HCT116 (cell line): ENCODE data around the gene PHF19. TPM values are rescaled to one million over a fixed set of nuclear protein-coding genes. Genes with fewer than 3 reads are reported as not detected.

ENCODE experiments used
- ATAC-seq: fragments of 200-7000 bp; cut with Tn5 transposase; 2 replicates; pipeline ENCODE4 v1.9.1; 2020; ENCODE audit warnings: mild to moderate bottlenecking, moderate library complexity
- BruUV-seq: library from RNA; stranded (reverse); fragments of 400-500 nt; replicated peaks from 2 replicates; lab custom pipeline; 2021; lab: Mats Ljungman, UMichigan
- CTCF ChIA-PET: fragments of 300-600 bp; sonication (Branson Sonifier 250); formaldehyde crosslinking; loops from one replicate; lab custom pipeline; 2021; ENCODE audit warnings: antibody characterized with exemption; lab: Charles Lee
- POLR2A ChIA-PET: fragments of 300-600, 350-600 bp; sonication (Branson Sonifier 250); formaldehyde crosslinking; loops from one replicate; lab custom pipeline; 2021; ENCODE audit warnings: antibody characterized with exemption; lab: Charles Lee
- RAD21 ChIA-PET, 2 experiments: fragments of 300-600 bp; sonication (Branson Sonifier 250); formaldehyde crosslinking; loops; one replicate each; lab custom pipeline; 2023; ENCODE audit warnings: low total read pairs in 2 of 2; ENCODE audit not compliant: uncharacterized antibody in 2 of 2, unreplicated experiment in 2 of 2, low non-redundant PET in 1 of 2; lab: Charles Lee
- DNase-seq: peaks from one replicate; pipeline ENCODE4 v3.0.0-alpha.2; 2010; ENCODE audit warnings: low read depth, low spot score
- H2AFZ ChIP-seq: fragments of 200-600 bp; shearing (Covaris generic), sonication (generic); 2 replicates; pipeline ENCODE4 v1.6.1; 2017; ENCODE audit warnings: low read depth, mixed run types, mixed read lengths, antibody characterized with exemption, low read length; ENCODE audit not compliant: poor library complexity, severe bottlenecking
- H3K27ac ChIP-seq: 2 replicates; pipeline ENCODE4 v1.5.1; 2012; ENCODE audit warnings: low read depth, low read length
- H3K27me3 ChIP-seq: fragments of 200-600 bp; sonication (generic); 2 replicates; pipeline ENCODE4 v1.6.1; 2016; ENCODE audit warnings: mixed run types, low read length, mixed read lengths; ENCODE audit not compliant: insufficient read depth
- H3K36me3 ChIP-seq, 2 experiments: fragments of 200-500 bp in 1 of 2; fragments of 200-600 bp in 1 of 2; sonication (Bioruptor generic) in 1 of 2; sonication (generic) in 1 of 2; 2 replicates each; pipeline versions ENCODE4 v1.5.1 to v1.6.1; 2014 to 2016; ENCODE audit warnings: low read length in 2 of 2, inconsistent platforms in 1 of 2, mixed read lengths in 1 of 2, mixed run types in 1 of 2; ENCODE audit not compliant: insufficient read depth in 2 of 2, control insufficient read depth in 1 of 2
- H3K4me1 ChIP-seq, 2 experiments: fragments of 200-600 bp in 1 of 2; sonication (generic) in 1 of 2; 2 replicates each; pipeline versions ENCODE4 v1.5.1 to v1.6.1; 2012 to 2017; ENCODE audit warnings: low read length in 2 of 2, inconsistent platforms in 1 of 2, mild to moderate bottlenecking in 1 of 2, mixed read lengths in 1 of 2, mixed run types in 1 of 2, moderate library complexity in 1 of 2; ENCODE audit not compliant: insufficient read depth in 2 of 2, control insufficient read depth in 1 of 2
- H3K4me2 ChIP-seq: fragments of 200-600 bp; sonication (generic); 2 replicates; pipeline ENCODE4 v1.6.1; 2017; ENCODE audit warnings: mixed run types, low read length, mixed read lengths
- H3K4me3 ChIP-seq, 2 experiments: fragments of 200-600 bp in 1 of 2; sonication (generic) in 1 of 2; replicated peaks in 1 of 2; 2 replicates each; pipeline ENCODE4 v1.5.1; 2011 to 2016; ENCODE audit warnings: low read length in 2 of 2, control low read depth in 1 of 2, low read depth in 1 of 2, mild to moderate bottlenecking in 1 of 2, mixed read lengths in 1 of 2, mixed run types in 1 of 2
- H3K79me2 ChIP-seq: fragments of 200-600 bp; sonication (generic); 2 replicates; pipeline ENCODE4 v1.6.1; 2017; ENCODE audit warnings: mild to moderate bottlenecking, mixed run types, low read length, moderate library complexity, mixed read lengths; ENCODE audit not compliant: insufficient read depth
- H3K9ac ChIP-seq: fragments of 200-600 bp; sonication (generic); 2 replicates; pipeline ENCODE4 v1.6.1; 2016; ENCODE audit warnings: low read length, mixed read lengths
- H3K9me2 ChIP-seq: fragments of 200-600 bp; sonication (generic), shearing (Covaris generic); 2 replicates; pipeline ENCODE4 v1.6.1; 2017; ENCODE audit warnings: mixed run types, mild to moderate bottlenecking, moderate library complexity; ENCODE audit not compliant: insufficient read depth
- H3K9me3 ChIP-seq, 2 experiments: fragments of 200-500 bp in 1 of 2; fragments of 200-600 bp in 1 of 2; sonication (Bioruptor generic) in 1 of 2; sonication (generic) in 1 of 2; 2 replicates each; pipeline ENCODE4 v1.6.1; 2014 to 2017; ENCODE audit warnings: low read length in 2 of 2, mixed read lengths in 2 of 2, inconsistent platforms in 1 of 2, low read depth in 1 of 2, mild to moderate bottlenecking in 1 of 2, mixed run types in 1 of 2, moderate library complexity in 1 of 2; ENCODE audit not compliant: control insufficient read depth in 1 of 2, insufficient read depth in 1 of 2
- H4K20me1 ChIP-seq: fragments of 200-600 bp; sonication (generic), shearing (Covaris generic); 2 replicates; pipeline ENCODE4 v1.6.1; 2017; ENCODE audit warnings: mixed run types, mild to moderate bottlenecking, moderate library complexity; ENCODE audit not compliant: insufficient read depth
- CEBPB ChIP-seq: IDR thresholded peaks from 2 replicates; pipeline ENCODE4 v1.6.1; 2012; ENCODE audit warnings: low read depth
- EGR1 ChIP-seq: IDR thresholded peaks from 2 replicates; pipeline ENCODE4 v1.6.1; 2012; ENCODE audit warnings: low read depth
- RAD21 ChIP-seq: IDR thresholded peaks from 2 replicates; pipeline ENCODE4 v1.6.1; 2012; ENCODE audit warnings: low read depth, mild to moderate bottlenecking
- SIN3A ChIP-seq: IDR thresholded peaks from 2 replicates; pipeline ENCODE4 v1.6.1; 2012; ENCODE audit warnings: low read depth
- SRF ChIP-seq: IDR thresholded peaks from 2 replicates; pipeline ENCODE4 v1.6.1; 2012; ENCODE audit warnings: low read depth
- YY1 ChIP-seq: IDR thresholded peaks from 2 replicates; pipeline ENCODE4 v1.6.1; 2011; ENCODE audit warnings: low read length, low read depth, moderate library complexity, mild to moderate bottlenecking; ENCODE audit not compliant: insufficient replicate concordance; ENCODE audit errors: extremely low read depth
- ZBTB33 ChIP-seq: IDR thresholded peaks from 2 replicates; pipeline ENCODE4 v1.6.1; 2011; ENCODE audit warnings: mild to moderate bottlenecking, low read length, moderate library complexity; ENCODE audit not compliant: insufficient replicate concordance; ENCODE audit errors: extremely low read depth
- ZFX ChIP-seq: fragments of 450-650 bp; IDR thresholded peaks from 2 replicates; pipeline ENCODE4 v1.6.1; 2017
- ZNF274 ChIP-seq: fragments of 200-500 bp; sonication (Bioruptor generic); IDR thresholded peaks from 2 replicates; pipeline ENCODE4 v1.6.1; 2014; ENCODE audit warnings: mild to moderate bottlenecking, low read depth, low read length, inconsistent platforms
- intact Hi-C: fragments of 100-400 bp; cut with micrococcal nuclease; formaldehyde crosslinking; loops from 2 replicates; pipeline ENCODE4 v1.10.0; 2022
- total RNA-seq: library from RNA; stranded (reverse); gene quantifications from one replicate; pipeline ENCODE4 v1.2.1, GENCODE V29; 2021; ENCODE audit not compliant: unreplicated experiment

The PHF19 gene
- total RNA-seq, 1 experiment from 2014 or later: 74.0 TPM

- ChIA-PET RAD21 (no interaction called here), POLR2A (no interaction called here), CTCF (no interaction called here)
- BruUV-seq: no TSS peak
- no peak for DNase-seq
- Histone ChIP-seq H3K36me3 (peaks cover 12 to 20% of the 10 kb centered on the region in 2 experiments; a peak in 3 of 4 replicates), H3K27ac (no peak overlapping the region), H3K9me3 (no peaks in the 10 kb centered on the region), H3K79me2 (peaks cover 30% of the 10 kb centered on the region), H3K4me2 (no peak overlapping the region), H3K9me2 (no peaks in the 10 kb centered on the region), H4K20me1 (no peaks in the 10 kb centered on the region), H3K9ac (no peak overlapping the region)
- TF ChIP-seq RAD21: no peak
- no peak for TF ChIP-seq YY1
- TF ChIP-seq, all 23 proteins: peak for 0
- Histone ChIP-seq H3K27me3 (no peaks in the 10 kb centered on the region), H3K4me1 (no peaks in the 10 kb centered on the region), H3K4me3 (no peak overlapping the region), H2AFZ (no peak overlapping the region)
- intact Hi-C loops: no loop called here
- no peak for ATAC-seq
Observed at GRCh38 chr9:120832807-120833206, 44.2 kb downstream of the PHF19 start.

- DNase-seq (no peak), ATAC-seq (no peak)
- Histone ChIP-seq H3K27ac (no peak overlapping the region), H3K9me3 (no peaks in the 10 kb centered on the region), H4K20me1 (no peaks in the 10 kb centered on the region), H3K79me2 (peaks cover 17% of the 10 kb centered on the region; the same call in 1 of the 2 replicates), H3K4me2 (no peak overlapping the region)
- BruUV-seq: no TSS peak
- CTCF ChIA-PET: no interaction called here
- TF ChIP-seq YY1: no peak
- TF ChIP-seq EGR1: no peak
- TF ChIP-seq SIN3A: no peak
- no peak for TF ChIP-seq ZFX
- no peak for TF ChIP-seq SRF
- TF ChIP-seq ZBTB33: no peak
- no peak for TF ChIP-seq CEBPB
- no peak for TF ChIP-seq RAD21
- TF ChIP-seq ZNF274: no peak
- TF ChIP-seq, all 23 proteins: peak for 0
- Histone ChIP-seq H2AFZ (no peak overlapping the region), H3K4me1 (no peaks in the 10 kb centered on the region), H3K9ac (no peak overlapping the region), H3K4me3 (no peak overlapping the region), H3K36me3 (peaks cover 15 to 34% of the 10 kb centered on the region in 2 experiments; a peak in 3 of 4 replicates), H3K9me2 (no peaks in the 10 kb centered on the region), H3K27me3 (no peaks in the 10 kb centered on the region)
- POLR2A ChIA-PET: no interaction called here
- RAD21 ChIA-PET: no interaction called here
- intact Hi-C loops: no loop called here
Observed at GRCh38 chr9:120830865-120831264, 46.1 kb downstream of the PHF19 start.
